Stimulated activated CD8-positive, alpha-beta memory T cell treated with anti-CD3 and anti-CD28 coated beads, Interleukin-4, amount 100 ng/mL, for 24 hours (primary cell): Measurements from ENCODE around the gene CD59.
"Not testable (repeated sequence)": the region's sequence is repeated elsewhere in the genome, so short reads cannot be mapped to it uniquely, and the experiment has no call there.

Experiments
- DNase-seq: peaks from one replicate; pipeline ENCODE4 v3.0.0-alpha.2; 2020; ENCODE audit warnings: low read depth

Gene CD59

DNA sequence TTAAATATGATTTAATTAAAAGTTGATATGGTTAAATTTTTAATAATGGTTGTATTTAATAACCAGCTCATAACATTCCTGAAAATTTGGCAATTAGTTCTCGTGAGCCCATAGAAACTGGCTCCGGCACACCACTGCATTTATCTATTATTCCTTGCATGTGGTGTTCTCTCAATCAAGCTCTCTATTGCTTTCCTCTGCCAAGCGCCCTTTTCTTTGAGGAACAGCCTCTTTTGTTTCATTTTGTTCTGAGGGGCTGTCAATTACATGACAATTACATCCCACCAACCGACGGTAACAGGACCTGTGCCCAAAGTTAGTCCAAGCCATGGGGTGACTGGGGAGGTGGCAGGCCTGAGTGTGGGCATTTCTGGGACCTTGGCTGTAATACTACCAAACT, 43.7 kb downstream of the CD59 start:
- no peak for DNase-seq

DNA sequence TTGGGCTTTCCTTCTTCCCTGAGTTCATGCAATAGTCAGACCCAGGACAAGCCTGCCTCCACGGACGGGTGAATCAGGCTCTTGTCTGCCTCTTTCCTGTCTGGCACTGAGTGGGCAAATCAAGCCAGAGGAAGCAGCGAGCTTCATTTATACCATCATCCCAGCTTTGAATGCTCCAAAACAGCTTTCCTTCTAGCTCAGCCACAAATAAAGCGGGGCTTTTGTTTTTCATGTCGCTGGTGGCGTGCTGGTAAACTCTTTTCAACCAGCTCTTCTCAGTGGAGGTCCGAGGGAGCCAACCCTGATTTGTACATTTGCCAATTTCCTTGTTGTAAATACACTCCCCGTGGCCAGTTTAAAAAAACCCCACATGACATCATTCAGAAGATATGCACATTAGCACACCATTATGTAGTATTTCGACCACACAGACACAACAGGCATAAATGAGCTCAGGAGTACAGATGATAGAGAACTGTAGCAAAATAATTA, 44.2 kb downstream of the CD59 start:
- no peak for DNase-seq

DNA sequence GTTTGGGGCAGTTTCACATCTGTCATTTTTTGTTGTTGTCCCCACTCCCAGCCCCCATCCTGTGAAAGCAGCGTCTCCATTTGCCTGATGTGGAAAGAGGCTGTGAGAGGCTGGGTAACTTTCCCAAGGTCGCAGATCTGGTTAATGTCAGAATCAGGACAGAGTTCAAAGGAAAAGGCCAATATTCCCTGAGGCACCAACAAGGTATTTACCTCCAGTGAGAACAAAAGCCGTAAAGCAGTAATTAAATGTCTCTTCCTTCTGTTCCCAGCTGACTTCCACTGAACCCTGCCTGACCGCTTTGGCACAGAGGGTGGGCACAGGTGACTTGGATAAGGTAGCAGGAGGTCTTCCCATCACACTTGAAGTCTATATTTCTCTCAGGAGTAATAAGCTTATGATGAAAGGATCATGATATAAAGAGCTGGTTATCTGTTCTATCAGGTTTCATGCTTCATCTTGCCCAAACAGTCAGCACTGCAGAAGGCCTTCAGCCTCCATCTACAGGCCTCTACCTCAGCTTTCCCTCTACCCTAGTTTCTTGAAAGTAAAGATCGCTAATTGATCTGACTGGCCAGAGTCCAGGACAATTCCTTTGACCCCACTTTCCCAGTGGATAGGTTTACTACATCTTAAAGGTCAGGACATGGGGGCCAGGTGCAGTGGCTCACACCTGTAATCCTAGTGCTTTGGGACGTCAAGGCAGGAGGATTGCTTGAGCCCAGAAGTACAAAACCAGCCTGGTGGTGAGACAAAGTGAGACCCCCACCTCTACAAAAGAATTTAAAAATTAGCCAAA, 45.0 kb downstream of the CD59 start:
- DNase-seq, result no peak

DNA sequence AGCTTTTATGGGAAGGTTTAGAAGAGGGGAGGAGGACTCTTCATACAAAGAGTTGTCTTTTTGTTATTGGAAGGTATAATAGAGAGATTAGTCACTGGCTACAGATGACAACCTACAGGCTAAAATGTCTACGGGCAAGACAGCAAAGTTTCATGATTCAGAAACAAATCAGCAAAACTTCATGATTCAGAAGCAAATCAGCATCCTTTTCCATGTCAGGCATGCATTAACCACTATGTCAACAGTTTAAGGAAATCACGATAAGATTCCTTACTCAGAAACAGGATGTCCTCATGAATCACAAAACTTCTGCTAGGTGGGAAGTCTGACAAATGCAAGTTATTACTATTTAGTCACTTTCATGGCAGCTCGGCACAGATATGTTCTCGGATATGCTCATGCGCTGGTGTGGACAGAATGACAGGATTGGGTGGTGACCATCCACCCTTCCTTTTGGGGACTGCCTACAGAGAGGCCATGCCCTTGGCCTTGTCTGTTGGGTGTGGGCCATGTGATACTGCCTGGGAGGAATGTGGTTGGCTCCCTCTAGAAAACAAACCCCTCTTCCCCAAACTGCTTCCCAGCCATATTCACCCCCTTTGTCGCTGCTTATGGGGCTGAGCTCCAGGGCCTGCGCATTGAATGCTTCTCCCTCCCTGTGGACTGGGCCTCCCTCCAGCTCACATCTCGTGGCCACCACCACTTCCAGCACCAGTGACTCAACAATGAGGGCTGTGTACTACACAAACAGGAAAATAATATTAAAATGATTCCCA, 45.7 kb downstream of the CD59 start:
- DNase-seq, result no peak

DNA sequence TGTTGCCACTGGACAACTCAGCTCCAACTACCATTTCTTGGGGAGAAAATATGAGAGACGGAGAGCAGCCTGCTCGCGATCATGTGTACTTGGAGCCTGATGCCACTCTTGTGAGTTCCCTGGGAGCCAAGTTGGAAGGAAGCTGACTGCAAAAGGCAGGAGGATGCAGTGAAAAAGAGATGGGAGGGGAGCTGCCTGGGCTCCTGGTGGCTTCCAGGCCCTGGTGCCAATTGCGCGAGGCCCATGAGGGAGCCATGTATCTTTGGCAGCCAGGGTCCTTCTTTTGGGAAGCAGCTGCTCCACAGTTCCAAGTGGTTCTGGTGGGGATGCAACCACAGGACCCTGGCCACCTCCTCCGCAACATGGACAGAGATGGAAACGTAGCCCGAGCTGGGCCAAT, 46.7 kb downstream of the CD59 start:
- DNase-seq, result no peak

DNA sequence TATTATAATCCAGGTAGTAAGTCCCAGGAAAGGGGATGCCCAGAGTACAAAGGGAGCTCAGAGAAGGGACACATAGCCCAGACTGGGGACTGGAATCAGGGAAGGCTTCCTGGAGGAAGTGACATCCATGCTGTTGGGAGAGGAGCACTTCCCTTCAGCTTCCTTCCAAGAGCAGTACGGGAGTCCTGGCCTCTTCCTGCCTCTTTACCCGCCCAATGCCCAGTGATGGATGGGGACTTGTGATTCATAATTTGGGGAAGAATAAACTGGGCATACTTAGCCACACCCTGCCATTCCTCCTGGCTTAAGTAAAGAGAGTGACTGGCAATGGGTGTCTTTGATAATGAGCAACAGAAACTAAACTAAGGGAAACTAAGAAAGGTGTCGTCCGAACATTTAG, 47.1 kb downstream of the CD59 start:
- DNase-seq, result no peak

DNA sequence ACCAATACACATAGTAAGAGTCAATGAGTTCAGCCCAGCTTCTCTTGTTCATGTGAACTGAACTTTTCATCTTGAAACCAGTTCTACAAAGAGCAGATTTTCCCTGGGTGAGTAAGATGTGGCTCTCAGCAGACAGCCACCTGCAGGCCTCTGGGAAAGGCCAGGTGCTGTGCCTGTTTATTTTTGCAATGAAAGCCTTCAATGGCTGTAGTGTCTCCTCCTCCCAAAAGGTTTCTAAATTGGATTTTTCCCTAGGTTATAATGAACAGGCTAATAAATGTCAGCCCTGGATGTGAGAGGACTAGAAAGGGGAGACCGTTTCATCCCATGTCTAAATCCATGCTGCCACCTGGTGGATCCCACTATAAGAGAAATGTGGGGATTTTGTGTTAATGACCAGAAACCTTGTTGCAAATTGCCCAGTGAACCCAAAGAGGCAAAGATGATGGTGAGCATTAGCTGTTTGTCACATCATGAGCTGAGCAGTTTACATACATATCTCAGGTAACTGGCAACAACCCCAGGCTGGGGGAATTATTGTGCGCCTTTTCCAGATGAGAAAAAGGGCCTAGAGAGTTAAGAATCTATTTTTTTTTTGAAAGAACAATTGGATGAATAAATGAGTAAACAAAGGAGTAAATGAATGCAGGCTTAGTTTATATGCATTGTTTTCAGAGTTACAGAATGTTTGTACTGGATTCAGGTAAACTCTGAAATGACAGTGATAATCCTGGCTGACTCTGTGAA, 48.3 kb downstream of the CD59 start:
- DNase-seq, result no peak

DNA sequence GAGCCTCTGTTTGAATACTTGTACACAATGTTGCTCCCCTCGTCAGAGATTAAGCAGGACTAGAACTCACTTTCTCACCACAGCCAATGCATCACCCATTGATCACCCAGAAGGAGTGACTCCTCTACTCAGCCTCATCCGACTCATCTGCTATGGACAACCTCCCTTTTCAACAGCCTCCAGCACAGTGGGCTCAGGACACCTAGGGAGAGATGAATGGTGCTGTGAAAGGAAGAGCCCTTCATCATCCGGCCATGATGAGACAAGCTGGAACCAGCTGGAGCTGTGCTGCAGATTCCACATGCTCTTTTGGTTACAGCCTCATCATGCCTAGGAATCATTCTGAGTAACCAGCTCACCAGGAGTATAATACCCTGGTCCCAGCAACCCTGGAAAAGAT, 51.1 kb downstream of the CD59 start:
- no peak for DNase-seq

DNA sequence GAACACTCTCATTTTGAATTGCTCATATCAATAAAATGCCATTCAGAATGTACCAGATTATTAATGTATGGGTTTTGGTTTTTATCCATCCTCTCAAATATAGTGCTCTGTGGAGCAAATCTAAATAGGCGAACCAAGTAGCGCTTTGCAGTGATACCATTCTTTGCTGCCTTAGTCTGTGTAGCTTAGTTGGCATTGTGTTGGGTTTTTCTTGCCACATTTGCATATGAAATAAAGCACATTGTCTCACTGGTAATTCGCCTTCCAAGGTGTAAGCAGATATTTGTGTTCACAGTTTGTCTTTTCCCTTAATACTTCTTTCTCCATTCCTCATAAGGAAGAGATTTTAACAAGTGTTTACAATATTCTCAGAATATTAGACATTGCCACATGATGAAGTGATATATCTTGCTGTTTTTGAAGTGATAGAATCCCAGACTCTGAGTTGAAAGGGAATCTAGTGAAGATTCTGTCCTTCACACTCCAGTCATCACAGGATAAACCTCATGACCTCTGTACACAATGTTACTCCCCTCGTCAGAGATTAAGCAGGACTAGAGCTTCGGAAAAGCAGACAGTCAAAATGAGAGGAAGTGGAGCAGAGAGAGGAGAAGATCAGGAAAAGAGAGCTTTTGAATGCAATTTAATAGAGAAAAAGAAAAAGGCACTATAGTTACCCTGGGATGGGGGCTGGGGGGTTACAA, 52.1 kb downstream of the CD59 start:
- no peak for DNase-seq

DNA sequence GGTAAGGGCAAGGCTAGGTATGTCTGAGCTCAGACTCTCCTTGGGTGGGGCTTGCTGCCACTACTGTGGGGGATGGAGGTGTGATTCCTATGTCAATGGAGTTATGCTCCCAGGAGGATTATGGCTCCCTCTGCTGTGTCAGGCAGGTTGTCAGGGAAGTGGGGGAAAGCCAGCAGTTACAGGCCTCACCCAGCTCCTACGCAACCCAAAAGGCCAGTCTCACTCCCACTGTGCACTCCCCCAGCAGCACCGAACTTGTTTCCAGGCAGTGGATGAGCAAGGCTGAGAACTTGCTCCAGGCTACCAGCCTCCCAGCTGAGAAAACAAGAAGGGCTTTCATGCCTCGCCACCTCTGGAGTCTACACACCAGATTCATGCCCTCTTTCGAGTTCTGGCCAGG, 53.8 kb downstream of the CD59 start:
- DNase-seq, result no peak

DNA sequence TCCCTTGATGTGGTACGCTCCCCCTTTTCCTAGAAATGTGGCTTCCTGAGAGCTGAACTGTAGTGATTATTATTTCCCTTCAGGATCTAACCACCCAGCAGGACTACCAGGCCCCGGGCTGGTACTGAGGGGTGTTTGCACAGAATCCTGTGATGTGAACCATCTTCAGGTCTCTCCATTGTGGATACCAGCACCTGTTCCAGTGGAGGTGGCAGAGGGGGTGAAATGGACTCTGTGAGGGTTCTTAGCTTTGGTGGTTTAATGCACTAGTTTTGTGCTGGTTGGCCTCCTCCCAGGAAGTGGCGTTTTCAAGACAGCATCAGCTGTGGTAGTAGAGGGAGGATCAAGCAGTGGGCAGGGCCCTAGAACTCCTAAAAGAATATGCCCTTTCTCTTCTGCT, 54.2 kb downstream of the CD59 start:
- DNase-seq, result no peak

DNA sequence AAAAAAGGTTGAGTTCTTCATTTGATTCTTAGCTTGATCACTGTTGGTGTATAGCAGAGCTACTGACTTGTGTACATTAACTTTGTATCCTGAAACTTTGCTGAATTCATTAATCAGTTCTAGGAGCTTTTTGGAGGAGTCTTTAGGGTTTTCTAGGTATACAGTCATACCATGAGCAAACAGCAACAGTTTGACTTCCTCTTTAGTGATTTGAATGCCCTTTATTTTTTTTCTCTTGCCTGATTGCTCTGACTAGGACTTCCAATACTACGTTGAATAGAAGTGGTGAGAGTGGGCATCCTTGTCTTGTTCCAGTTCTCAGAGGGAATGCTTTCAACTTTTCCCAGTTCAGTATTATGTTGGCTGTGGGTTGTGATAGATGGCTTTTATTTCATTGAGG, 57.6 kb downstream of the CD59 start:
- DNase-seq, result not testable (repeated sequence)

DNA sequence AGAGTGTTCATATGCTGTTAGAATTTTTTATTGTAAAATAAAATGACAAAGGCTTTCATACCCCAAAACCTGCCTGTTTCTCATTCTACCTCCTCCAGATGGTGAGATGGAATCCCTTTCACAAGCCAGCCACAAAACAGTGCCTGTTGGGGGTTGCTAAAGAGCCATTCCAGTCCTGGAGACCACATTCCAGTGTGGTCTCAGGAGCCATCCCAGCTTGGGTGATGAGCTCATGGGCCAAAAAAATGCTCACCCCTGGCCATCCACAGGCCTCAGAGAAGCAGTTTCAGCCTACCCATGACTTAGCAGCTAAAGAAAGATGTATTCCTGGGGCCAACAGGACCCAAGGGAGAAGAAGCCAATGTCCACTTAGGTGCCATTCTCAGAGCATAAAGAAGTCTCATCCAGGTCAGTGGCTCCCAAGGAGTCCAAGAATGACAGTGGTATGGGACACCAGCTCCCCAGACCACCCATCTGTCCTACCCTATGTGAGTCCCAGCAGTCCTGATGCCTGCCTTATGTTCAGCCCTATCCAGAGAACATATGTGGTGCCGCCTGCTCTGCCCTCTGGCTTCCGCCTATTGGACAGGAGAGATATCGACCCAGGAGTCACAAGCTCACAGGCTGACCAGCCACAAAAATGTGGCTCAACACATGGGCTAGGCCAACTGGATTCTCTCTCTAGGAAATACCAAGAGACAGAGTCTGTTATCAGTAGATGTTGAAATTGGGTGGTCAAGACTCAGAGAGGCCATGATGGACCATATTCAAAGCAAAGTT, 62.0 kb downstream of the CD59 start:
- DNase-seq, result no peak

DNA sequence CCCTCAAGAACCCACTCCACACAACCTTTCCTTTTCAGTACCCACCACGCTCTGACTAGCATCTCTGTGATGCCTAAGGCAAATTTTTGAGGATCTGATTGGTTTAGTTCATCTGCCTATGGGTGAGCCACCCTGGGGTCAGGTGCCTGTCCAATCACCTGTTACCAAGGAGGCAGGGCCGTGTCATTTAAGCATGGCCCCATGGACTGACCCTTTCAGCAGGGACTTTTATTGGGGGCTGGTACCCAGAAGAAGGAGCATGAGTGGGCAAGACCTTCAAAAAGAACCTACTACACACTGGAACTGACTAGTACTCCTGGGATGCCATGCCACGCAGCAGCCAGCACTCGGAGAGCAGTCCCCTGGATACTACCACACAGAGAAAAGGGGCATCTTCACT, 64.0 kb downstream of the CD59 start:
- no peak for DNase-seq

DNA sequence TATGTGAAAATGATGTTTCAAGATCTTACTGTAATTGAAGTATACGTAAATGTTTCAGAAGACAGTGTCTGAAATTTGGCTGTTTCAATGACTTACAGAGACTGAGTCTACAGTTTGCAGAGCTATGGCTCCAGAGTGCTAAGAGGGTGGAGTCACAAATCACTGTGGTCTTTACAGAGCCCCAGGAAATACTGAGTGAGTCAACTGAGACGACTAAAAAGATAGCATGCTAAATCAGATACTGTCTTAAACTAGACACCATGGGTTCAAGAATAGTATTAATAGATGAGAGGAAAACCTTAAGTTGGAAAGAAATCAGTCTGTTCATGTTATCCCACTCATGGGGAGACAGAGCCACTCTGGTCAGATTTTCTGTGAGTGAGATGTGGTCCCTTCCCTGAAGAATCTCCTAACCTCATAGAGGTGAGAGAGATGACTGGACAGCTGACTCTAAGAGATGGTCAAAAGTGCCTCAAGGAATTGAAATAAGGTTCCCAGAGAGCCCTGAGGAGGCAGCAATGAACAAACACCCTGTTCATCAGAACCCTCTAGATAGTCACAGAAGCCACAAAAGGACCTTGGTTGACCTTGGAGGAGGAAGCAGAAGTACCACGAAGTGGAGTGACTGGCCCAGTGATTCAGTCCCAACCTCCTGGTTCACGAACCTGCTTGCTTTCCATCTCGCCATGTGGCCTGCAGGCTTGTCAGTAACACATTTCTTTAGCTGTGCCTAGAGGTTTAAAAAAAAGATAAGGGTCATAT, 65.8 kb downstream of the CD59 start:
- no peak for DNase-seq

DNA sequence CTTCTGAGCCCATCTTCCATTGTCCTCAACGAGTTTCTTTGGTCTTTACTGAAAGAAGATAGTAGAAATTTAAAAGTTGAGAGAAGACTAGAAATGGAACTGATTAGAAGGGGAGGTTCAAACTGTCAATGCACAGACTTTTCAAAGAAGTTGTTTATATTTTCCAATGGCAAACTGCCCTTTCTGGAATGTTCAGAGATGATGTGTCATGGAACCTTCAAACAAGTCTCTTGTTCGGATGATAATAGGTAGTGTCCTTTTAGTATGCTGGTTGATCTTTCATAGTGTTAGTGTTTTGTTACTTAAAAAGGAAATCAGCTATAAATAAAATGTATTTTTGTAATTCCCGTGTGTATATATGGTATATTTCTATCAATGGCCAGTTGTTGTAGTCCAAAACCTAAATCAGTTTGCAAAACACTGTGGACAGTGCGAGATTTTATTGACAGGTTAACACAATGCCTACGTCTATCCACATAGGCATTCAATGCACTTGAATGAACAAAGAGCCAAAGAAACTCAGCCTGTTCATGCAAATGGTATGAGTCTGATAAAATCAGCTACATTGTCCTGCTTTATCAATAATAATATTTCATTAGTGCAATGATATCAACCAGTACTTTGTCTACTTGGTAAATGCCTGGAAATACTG, 66.5 kb downstream of the CD59 start:
- DNase-seq, result no peak

DNA sequence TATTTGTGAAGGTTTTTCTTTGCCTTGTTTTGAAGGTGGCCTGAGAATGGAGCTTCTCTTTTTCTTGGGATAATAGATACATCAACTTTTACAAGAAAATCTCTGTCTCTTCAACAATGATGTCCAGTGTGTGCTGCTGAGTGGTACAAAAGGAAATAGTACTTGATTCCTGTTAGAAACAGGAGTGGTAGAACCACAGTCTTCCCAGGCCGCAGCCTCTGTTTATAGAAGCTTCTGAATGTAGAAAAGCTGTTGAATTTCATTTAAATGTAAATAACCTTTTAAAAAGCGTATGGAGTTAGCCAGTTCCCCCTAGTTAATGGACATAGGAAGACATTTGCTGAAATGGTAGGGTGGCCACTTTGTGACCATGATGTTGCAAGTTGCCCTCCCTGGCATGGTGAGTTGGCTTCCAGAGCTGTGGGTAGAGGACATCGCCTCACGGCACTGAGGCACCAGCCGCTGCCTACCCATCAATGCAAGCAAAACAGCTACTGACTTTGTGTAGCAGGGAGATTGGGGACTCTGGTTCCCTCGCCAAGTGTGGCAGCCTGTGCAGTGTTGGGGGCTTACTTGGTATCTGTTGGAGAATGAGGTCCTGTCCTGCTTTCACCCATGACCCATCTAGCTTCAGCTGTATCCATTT, 67.1 kb downstream of the CD59 start:
- DNase-seq, result no peak

DNA sequence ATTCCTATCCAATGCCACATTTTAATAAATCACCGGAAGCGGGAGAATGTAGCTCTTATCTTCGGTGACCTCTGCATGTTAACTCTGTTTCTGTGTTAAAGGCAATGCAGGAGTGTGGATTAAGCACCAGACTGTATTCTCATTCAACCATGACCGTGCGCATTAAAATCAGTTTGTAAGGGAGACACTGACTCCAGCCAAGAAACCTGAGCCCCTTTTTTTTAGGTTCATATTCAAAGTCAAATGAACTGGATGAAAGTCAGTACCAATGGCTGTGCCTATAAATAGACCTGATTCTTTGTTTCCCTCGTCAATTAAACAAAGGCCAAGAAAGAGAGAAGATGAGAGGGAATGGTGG, 67.8 kb downstream of the CD59 start:
- DNase-seq, result no peak

DNA sequence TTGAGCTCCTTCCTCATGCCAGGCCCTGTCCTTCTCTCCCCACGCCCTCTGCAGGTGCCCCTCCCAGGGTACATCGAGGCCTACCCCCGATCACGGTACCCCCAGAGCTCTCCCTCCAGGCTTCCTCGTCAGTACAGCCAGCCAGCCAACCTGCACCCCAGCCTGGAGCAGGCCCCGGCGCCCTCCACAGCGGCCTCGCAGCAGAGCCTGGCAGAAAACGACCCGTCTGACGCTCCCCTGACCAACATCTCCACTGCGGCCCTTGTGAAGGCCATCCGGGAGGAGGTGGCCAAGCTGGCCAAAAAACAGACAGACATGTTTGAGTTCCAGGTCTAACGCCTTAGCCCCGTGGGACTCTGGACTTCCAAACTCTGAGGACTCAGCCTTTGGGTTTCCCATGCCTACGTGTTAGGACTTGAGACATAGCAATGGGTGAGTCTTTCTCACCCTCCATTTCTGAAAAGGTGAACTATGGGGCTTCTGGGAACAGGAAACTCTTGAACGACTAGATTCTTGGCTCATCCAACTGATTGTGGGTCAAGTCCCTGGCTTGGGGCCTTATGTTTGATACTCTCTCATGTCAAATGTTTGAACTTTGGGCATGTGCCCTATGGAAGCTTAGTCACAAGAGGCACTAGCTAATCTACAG, 68.3 kb downstream of the CD59 start:
- DNase-seq, result no peak
